ENCODE results near the gene DPP3.

DNA sequence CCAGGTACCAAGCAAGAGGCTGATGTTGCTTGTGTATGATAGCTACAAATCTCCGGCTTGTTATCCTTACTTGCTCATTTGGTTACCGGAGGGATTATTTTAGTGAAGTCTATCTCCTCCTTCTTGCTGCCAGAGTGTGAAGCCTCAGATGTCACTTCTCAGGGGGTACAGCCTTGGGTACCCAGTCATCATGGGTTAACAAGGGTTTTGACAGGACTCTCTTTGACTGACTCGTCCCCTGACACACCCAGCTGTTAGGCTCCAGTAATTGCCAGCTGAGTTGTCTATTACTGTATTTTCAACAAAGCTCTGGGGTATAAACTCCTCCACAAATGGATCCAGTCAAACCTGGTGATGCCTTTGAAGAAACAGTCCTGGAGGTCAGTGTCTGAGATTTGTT lies 25.4 kb upstream of the DPP3 start:
- TF ChIP-seq SP7 (tag by site-specific recombination; IDR thresholded peaks at IDR 0.05) (no peak), ZNF311 (tag by site-specific recombination; IDR thresholded peaks at IDR 0.05; ENCODE audit: borderline replicate concordance) (no peak), ZNF274 (IDR thresholded peaks at IDR 0.05; ENCODE audit: low read length) (no peak), ZNF274 (tag by site-specific recombination; IDR thresholded peaks at IDR 0.05; ENCODE audit: borderline replicate concordance) (no peak), ZNF600 (tag by site-specific recombination; IDR thresholded peaks at IDR 0.05) (no peak), TCF7L2 (IDR thresholded peaks at IDR 0.05; ENCODE audit: borderline replicate concordance, low read depth, low read length) (no peak), ZNF23 (tag by site-specific recombination; IDR thresholded peaks at IDR 0.05; ENCODE audit: borderline replicate concordance) (no peak), REPIN1 (tag by site-specific recombination; IDR thresholded peaks at IDR 0.05; ENCODE audit: low read depth) (no peak)
- TF ChIP-seq, protein P1, sequence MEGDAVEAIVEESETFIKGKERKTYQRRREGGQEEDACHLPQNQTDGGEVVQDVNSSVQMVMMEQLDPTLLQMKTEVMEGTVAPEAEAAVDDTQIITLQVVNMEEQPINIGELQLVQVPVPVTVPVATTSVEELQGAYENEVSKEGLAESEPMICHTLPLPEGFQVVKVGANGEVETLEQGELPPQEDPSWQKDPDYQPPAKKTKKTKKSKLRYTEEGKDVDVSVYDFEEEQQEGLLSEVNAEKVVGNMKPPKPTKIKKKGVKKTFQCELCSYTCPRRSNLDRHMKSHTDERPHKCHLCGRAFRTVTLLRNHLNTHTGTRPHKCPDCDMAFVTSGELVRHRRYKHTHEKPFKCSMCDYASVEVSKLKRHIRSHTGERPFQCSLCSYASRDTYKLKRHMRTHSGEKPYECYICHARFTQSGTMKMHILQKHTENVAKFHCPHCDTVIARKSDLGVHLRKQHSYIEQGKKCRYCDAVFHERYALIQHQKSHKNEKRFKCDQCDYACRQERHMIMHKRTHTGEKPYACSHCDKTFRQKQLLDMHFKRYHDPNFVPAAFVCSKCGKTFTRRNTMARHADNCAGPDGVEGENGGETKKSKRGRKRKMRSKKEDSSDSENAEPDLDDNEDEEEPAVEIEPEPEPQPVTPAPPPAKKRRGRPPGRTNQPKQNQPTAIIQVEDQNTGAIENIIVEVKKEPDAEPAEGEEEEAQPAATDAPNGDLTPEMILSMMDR (tag by site-specific recombination; IDR thresholded peaks at IDR 0.05), result no peak
- TF ChIP-seq, protein P2, sequence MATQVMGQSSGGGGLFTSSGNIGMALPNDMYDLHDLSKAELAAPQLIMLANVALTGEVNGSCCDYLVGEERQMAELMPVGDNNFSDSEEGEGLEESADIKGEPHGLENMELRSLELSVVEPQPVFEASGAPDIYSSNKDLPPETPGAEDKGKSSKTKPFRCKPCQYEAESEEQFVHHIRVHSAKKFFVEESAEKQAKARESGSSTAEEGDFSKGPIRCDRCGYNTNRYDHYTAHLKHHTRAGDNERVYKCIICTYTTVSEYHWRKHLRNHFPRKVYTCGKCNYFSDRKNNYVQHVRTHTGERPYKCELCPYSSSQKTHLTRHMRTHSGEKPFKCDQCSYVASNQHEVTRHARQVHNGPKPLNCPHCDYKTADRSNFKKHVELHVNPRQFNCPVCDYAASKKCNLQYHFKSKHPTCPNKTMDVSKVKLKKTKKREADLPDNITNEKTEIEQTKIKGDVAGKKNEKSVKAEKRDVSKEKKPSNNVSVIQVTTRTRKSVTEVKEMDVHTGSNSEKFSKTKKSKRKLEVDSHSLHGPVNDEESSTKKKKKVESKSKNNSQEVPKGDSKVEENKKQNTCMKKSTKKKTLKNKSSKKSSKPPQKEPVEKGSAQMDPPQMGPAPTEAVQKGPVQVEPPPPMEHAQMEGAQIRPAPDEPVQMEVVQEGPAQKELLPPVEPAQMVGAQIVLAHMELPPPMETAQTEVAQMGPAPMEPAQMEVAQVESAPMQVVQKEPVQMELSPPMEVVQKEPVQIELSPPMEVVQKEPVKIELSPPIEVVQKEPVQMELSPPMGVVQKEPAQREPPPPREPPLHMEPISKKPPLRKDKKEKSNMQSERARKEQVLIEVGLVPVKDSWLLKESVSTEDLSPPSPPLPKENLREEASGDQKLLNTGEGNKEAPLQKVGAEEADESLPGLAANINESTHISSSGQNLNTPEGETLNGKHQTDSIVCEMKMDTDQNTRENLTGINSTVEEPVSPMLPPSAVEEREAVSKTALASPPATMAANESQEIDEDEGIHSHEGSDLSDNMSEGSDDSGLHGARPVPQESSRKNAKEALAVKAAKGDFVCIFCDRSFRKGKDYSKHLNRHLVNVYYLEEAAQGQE (tag by site-specific recombination; IDR thresholded peaks at IDR 0.05), result no peak
- TF ChIP-seq, protein P3, sequence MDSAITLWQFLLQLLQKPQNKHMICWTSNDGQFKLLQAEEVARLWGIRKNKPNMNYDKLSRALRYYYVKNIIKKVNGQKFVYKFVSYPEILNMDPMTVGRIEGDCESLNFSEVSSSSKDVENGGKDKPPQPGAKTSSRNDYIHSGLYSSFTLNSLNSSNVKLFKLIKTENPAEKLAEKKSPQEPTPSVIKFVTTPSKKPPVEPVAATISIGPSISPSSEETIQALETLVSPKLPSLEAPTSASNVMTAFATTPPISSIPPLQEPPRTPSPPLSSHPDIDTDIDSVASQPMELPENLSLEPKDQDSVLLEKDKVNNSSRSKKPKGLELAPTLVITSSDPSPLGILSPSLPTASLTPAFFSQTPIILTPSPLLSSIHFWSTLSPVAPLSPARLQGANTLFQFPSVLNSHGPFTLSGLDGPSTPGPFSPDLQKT (IDR thresholded peaks at IDR 0.05; ENCODE audit: borderline replicate concordance, low read depth, low read length), result no peak
- TF ChIP-seq, protein P4, sequence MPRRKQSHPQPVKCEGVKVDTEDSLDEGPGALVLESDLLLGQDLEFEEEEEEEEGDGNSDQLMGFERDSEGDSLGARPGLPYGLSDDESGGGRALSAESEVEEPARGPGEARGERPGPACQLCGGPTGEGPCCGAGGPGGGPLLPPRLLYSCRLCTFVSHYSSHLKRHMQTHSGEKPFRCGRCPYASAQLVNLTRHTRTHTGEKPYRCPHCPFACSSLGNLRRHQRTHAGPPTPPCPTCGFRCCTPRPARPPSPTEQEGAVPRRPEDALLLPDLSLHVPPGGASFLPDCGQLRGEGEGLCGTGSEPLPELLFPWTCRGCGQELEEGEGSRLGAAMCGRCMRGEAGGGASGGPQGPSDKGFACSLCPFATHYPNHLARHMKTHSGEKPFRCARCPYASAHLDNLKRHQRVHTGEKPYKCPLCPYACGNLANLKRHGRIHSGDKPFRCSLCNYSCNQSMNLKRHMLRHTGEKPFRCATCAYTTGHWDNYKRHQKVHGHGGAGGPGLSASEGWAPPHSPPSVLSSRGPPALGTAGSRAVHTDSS (tag by site-specific recombination; IDR thresholded peaks at IDR 0.05), result no peak
